Osteoblast (primary cell): ENCODE results near the gene RIPOR2. TPM values are rescaled to one million over a fixed set of nuclear protein-coding genes. Genes with fewer than 3 reads are reported as not detected.

Source experiments
- DNase-seq: peaks from one replicate; pipeline ENCODE4 v3.0.0; 2011; ENCODE audit warnings: low spot score, mixed read lengths; ENCODE audit not compliant: insufficient read length; ENCODE audit errors: missing footprints
- H2AFZ ChIP-seq: 2 replicates; pipeline ENCODE4 v1.6.0; 2011; ENCODE audit warnings: mild to moderate bottlenecking, low read length
- H3K27ac ChIP-seq: 2 replicates; pipeline ENCODE4 v1.5.1; 2011; ENCODE audit warnings: mild to moderate bottlenecking, low read depth, low read length, moderate library complexity
- H3K27me3 ChIP-seq: 2 replicates; pipeline ENCODE4 v1.6.0; 2012; ENCODE audit warnings: mild to moderate bottlenecking, control low read depth, inconsistent platforms, low read length, moderate library complexity; ENCODE audit not compliant: insufficient read depth
- H3K36me3 ChIP-seq: 2 replicates; pipeline ENCODE4 v1.5.1; 2011; ENCODE audit warnings: mild to moderate bottlenecking, low read length, control low read depth, moderate library complexity; ENCODE audit not compliant: insufficient read depth
- H3K4me1 ChIP-seq: 2 replicates; pipeline ENCODE4 v1.5.1; 2011; ENCODE audit warnings: mild to moderate bottlenecking, low read length, control low read depth, moderate library complexity; ENCODE audit not compliant: insufficient read depth
- H3K4me2 ChIP-seq: 2 replicates; pipeline ENCODE4 v1.6.0; 2011; ENCODE audit warnings: mild to moderate bottlenecking, low read length; ENCODE audit not compliant: insufficient read depth
- H3K4me3 ChIP-seq: fragments of 200-600 bp; sonication (generic); 3 replicates; pipeline ENCODE4 v1.5.1; 2012; ENCODE audit warnings: mild to moderate bottlenecking, low read length, inconsistent platforms; ENCODE audit not compliant: insufficient read depth
- H3K79me2 ChIP-seq: 2 replicates; pipeline ENCODE4 v1.6.0; 2012; ENCODE audit warnings: mild to moderate bottlenecking, low read length, control low read depth, inconsistent platforms; ENCODE audit not compliant: insufficient read depth
- H3K9me3 ChIP-seq: 2 replicates; pipeline ENCODE4 v1.5.1; 2011; ENCODE audit warnings: low read depth, low read length, control low read depth
- H4K20me1 ChIP-seq: 2 replicates; pipeline ENCODE4 v1.6.0; 2012; ENCODE audit warnings: mild to moderate bottlenecking, low read length, control low read depth; ENCODE audit not compliant: insufficient read depth
- CTCF ChIP-seq: IDR thresholded peaks from 2 replicates; pipeline ENCODE4 v1.5.1; 2011; ENCODE audit warnings: mild to moderate bottlenecking, low read depth, low read length, moderate library complexity; ENCODE audit errors: extremely low read depth
- total RNA-seq: library from RNA; depleted of rRNA; stranded (reverse); fragments of >200 nt; gene quantifications from 2 replicates; pipeline ENCODE4 v1.2.3, GENCODE V29; 2012

The RIPOR2 gene
- total RNA-seq, 1 donor: 1.4 TPM

DNA sequence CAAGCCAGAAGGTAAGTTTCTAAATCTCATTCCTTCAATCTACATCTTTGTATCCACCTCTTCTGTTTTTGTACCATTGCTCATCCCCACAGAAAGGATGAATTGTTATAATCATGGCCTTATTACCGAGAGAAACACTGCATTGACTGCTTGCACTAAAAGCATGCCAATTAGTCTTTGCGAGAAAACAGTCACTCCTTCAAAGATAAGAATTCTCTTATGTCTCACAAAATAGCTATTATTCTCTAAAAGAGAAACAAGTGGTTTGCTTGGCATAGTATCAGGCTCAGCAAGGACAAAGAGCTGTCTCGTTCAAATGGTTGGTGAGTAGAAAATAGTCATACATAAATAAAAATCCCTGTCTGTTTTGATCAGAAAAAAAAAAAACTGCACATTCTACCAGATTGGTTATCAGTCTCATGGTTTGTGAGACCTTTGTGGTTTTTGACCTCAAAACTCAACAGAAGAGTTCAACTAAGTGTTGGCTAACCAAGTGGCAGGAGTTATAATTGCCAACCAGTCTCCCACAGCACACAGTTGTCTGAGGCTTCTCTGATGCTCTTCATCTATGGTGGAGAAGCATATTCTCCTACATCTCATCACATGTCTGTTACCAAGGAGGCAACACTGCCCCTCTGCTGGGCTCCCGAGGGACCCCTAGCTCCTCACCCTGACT is 101.9 kb downstream of the RIPOR2 start:
- Histone ChIP-seq H3K4me1 (peaks cover 16% of the 10 kb centered on the region), H3K4me3 (no peak overlapping the region), H4K20me1 (no peaks in the 10 kb centered on the region), H3K27ac (no peak overlapping the region), H3K4me2 (no peak overlapping the region), H3K36me3 (no peaks in the 10 kb centered on the region), H3K9me3 (no peaks in the 10 kb centered on the region), H3K27me3 (no peaks in the 10 kb centered on the region), H3K79me2 (no peaks in the 10 kb centered on the region), H2AFZ (peak overlapping the region; percentile 12)
- no peak for TF ChIP-seq CTCF
- DNase-seq: no peak

DNA sequence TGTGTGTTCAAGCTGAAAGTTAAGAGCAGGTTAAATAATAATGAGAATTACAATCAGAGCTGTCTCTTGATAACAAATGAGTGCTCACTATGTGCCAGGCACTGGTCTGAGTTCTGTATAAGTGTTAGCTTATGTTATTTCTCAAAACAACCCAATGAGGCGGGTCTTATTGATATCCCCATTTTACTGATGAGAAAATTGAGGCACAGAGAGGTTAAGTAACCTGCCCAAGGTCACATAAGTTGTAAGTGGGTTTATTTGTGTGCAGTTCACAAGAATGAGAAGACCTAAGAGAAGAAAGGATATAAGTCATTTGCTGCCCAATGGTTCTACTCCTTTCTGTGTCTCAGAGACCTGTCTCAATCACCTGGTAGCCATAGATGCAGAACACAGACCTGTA is 103.0 kb downstream of the RIPOR2 start:
- no peaks in the 10 kb centered on the region for H4K20me1 ChIP-seq
- H3K4me3 ChIP-seq: no peak overlapping the region
- H3K9me3 ChIP-seq: no peaks in the 10 kb centered on the region
- peaks cover 16% of the 10 kb centered on the region for H3K4me1 ChIP-seq
- no peaks in the 10 kb centered on the region for H3K36me3 ChIP-seq
- H3K27ac ChIP-seq: peak overlapping the region; percentile 6
- no peaks in the 10 kb centered on the region for H3K79me2 ChIP-seq
- TF ChIP-seq CTCF: no peak
- H3K4me2 ChIP-seq: peak overlapping the region; percentile 41
- H2AFZ ChIP-seq: no peak overlapping the region
- no peaks in the 10 kb centered on the region for H3K27me3 ChIP-seq
- DNase-seq: no peak

DNA sequence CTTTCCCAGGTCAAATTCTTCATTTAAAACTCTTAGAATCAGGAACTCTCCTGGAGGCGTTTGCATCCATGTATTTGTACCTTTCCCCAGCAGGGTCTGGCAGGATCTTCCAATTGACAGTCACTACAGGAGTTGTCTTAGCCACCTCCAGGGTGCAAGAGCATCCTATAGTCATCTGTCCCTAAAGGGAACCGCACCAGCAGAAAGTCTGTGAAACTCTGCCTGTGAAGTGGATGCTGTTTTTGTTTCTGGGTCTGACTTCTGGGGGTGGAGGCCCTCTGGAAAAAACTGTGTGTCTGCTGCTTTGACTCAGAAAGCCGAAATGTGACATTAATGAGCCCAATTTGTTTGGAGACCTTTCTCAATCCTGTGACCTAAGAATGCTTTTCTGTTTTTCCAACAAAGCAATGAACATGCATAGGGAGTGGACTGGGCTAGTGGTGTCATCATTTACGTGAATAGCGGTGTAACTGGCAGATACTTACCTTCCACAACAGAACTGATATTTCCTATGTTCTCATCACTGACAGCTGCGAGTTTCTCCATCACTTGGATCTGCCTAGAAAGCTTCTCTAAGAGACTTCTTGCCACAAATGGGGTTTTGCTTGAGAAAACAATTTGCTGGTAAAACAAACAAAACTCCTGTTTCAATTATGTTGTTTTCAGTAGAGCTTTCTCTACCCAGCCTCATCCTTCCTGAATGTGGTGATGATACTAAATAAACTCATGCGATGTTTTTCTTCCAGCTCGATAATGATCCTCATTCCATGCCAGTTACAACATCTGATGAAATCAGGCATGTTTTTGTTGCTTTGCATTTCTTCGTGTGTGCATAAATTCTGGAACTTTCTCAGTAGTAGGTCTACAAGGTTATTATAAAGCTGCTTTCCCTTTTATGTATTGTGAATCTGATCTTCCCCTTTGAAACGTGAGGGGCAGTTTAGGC is 103.7 kb downstream of the RIPOR2 start:
- no peak for TF ChIP-seq CTCF
- Histone ChIP-seq H3K36me3 (no peaks in the 10 kb centered on the region), H3K27me3 (no peaks in the 10 kb centered on the region), H3K79me2 (no peaks in the 10 kb centered on the region), H2AFZ (peak overlapping the region; percentile 8), H3K4me2 (peak overlapping the region; percentile 41), H3K4me1 (peaks cover 16% of the 10 kb centered on the region), H3K9me3 (no peaks in the 10 kb centered on the region), H4K20me1 (no peaks in the 10 kb centered on the region), H3K4me3 (peak overlapping the region; percentile 1), H3K27ac (peak overlapping the region; percentile 6)
- DNase-seq: peak; percentile 79

DNA sequence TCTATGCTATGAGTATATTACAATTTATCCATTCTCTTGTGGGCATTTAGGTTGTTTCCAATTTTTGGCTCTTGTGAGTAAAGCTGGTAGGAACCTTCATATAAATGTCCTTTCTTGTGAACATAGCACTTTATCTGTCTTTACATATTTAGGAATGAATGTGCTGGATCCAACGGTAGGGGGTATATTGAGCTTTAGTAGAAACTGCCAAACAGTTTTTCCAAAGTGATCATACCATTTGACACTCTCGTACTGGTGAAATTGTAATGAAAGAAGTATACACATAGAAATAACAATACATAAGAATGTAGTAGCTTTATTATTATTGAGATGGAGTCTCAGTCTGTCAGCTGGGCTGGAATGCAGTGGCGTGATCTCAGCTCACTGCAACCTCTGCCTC is 106.1 kb downstream of the RIPOR2 start:
- Histone ChIP-seq H3K79me2 (no peaks in the 10 kb centered on the region), H3K4me2 (no peak overlapping the region), H2AFZ (no peak overlapping the region), H3K4me3 (no peak overlapping the region), H3K9me3 (no peaks in the 10 kb centered on the region), H4K20me1 (no peaks in the 10 kb centered on the region), H3K27ac (no peak overlapping the region), H3K4me1 (peaks cover 16% of the 10 kb centered on the region), H3K36me3 (no peaks in the 10 kb centered on the region), H3K27me3 (no peaks in the 10 kb centered on the region)
- TF ChIP-seq CTCF: no peak
- no peak for DNase-seq
